DMS153 (cell line): ENCODE measurements around the gene PABPC1L2A.
"Not testable (repeated sequence)": the region's sequence is repeated elsewhere in the genome, so short reads cannot be mapped to it uniquely, and the experiment has no call there.

Source experiments
- DNase-seq: peaks from one replicate; lab custom pipeline; 2025; lab: John Stamatoyannopoulos, UW

Gene PABPC1L2A

GRCh38 chrX:73079024-73079562 lies at the start of gene PABPC1L2A:
PABPC1L2A (minus strand) TSS chrX:73079512; CDS start chrX:73079386, 126 bp downstream.
- not testable (repeated sequence) for DNase-seq

DNA sequence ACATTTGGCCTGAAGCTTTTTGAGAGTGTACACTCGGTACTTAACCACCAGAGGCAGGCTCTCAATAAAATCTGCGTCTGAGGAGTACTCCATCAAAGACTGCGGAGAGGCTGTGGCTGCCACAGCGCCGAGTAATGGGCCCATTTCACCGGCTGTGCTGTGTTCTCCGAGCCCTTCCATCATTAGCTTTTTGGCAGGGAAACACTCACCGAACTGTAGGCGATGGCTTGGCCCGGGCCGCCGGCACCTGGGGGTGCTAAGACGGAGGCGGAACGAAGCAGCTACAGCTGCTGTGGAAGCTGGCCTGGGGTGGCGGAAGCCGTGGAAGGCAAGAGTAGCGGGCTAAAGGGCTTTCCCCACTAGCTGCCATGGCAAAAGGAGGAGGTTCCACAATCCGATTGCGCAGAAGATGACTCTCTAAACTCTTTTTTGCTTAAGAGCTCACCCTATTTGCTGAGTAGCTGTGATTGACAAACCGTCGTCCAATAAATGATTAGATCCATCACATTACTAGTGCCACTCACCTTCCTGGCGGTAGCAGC lies 48.5 kb upstream of the PABPC1L2A start:
- DNase-seq, result no peak

GRCh38 chrX:73126240-73126639 lies 46.9 kb upstream of the PABPC1L2A start:
- DNase-seq, result no peak

DNA sequence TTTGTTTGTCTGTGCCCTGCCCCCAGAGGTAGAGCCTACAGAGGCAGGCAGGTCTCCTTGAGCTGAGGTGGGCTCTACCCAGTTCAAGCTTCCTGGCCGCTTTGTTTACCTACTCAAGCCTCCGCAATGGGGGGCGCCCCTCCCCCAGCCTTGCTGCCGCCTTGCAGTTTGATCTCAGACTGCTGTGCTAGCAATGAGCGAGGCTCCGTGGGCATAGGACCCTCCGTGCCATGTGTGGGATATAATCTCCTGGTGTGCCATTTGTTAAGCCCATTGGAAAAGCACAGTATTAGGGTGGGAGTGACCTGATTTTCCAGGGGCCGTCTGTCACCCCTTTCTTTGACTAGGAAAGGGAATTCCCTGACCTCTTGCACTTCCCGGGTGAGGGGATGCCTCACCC lies 20.2 kb upstream of the PABPC1L2A start:
- DNase-seq, result not testable (repeated sequence)

- DNase-seq, result not testable (repeated sequence)
Observed at GRCh38 chrX:73086766-73087165, 7.5 kb upstream of the PABPC1L2A start.

DNA sequence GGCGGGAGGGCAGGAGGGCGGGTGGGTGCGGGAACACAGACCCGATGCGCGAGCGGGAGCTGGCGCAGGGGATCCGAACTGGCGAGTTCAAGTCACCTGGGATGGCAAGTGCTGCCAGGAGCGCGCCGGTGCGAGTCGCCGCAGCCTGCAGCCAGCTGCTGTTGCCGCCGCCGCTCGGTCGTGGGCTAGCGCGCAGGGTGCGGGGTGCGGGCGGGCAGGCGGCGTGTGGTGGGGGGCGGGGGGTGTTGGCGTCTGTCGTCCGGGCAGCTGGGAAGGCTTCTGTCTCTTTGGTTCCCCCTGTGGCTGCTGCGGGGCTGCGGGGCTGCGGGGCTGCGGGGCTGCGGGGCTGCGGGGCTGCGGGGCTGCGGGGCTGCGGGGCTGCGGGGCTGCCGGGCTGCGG lies 572 bp upstream of the PABPC1L2A start:
- not testable (repeated sequence) for DNase-seq

- DNase-seq, result not testable (repeated sequence)
Observed at GRCh38 chrX:73078597-73078996, 715 bp downstream of the PABPC1L2A start.

DNA sequence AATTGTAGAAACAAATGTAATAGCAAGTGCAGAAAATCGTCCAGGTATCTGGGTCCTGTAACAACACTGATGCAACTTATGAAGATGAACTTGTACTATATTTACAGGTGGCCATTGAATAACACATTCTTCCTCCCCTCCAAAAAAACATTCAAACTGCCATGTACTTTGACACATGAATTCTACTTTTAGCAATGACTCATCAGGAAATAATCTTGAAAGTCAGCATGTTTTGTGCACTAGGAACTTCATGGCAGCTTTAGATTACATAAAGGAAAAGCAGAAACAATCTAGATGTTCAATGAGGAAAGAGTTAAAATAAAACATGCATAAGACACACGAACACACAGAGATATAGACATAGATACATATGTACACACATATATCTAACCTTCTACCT lies 2.5 kb downstream of the PABPC1L2A start:
- DNase-seq, result no peak

DNA sequence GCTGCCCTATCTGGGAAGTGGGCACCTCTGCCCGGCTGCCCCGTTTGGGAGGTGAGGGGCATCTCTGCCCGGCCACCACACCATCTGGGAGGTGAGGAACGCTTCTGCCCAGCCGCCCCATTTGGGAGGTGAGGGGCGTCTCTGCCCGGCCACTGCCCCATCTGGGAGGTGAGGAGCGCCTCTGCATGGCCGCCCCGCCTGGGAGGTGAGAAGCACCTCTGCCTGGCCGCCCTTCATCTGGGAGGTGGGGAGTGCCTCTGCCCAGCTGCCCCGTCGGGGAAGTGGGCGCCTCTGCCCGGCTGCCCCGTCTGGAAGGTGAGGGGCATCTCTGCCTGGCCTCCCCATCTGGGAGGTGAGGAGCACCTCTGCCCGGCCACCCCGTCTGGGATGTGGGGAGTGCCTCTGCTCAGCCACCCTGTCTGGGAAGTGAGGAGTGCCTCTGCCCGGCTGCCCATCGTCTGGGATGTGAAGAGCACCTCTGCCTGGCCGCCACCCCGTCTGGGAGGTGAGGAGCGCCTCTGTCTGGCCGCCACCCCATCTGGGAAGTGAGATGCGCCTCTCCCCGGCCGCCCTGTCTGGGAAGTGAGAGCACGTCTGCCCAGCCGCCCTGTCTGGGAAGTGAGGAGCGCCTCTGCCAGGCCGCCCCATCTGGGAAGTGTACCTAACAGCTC lies 9.8 kb downstream of the PABPC1L2A start:
- DNase-seq, result no peak

GRCh38 chrX:73068467-73069364 lies 10.6 kb downstream of the PABPC1L2A start:
- DNase-seq, result no peak

DNA sequence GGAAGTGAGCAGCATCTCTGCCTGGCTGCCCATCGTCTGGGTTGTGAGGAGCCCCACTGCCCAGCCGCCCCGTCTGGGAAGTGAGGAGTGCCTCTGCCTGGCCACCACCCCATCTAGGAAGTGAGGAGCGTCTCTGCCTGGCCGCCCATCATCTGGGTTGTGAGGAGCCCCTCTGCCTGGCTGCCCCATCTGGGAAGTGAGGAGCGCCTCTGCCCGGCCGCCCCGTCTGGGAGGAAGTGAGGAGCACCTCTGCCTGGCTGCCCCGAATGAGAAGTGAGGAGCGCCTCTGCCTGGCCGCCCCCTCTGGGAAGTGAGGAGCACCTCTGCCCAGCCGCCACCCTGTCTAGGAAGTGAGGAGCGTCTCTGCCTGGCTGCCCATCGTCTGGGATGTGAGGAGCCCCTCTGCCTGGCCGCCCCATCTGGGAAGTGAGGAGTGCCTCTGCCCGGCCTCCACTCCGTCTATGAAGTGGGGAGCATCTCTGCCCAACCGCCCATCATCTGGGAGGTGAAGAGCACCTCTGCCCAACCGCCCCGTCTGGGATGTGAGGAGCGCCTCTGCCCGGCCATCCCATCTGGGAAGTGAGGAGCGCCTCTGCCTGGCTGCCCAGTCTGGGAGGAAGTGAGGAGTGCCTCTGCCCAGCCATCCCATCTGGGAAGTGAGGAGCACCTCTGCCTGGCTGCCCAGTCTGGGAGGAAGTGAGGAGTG lies 11.4 kb downstream of the PABPC1L2A start:
- not testable (repeated sequence) for DNase-seq

DNA sequence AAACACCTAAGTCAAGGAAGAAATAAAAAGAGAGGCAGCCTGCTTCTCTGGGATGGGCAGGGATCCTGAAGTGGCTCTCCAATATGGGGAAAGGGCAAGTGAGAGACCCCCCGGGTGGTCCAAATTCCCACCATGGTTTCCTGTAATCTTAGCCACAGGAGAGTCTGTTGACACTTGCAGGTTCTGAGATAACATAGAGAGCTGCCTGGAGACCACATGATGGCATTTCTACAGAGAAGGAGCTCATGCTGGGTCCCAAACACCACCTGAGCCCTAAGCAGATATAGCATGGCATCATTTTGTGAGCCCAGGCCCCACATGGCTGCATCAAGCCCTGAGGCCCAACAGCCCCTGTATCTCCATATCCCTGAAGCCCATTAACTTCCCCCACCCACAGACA lies 50.4 kb downstream of the PABPC1L2A start:
- DNase-seq, result no peak
